Thyroid gland (tissue), 4 donors: Measurements from ENCODE around the gene SVIL.

Experiments used
- CTCF ChIP-seq, 6 experiments: fragments of 200-600 bp in 3 of 6; fragments of 450-650 bp in 3 of 6; sonication (generic) in 3 of 6; IDR thresholded peaks; one replicate each; pipeline ENCODE4 v1.5.1; 2016 to 2019; ENCODE audit warnings: antibody characterized with exemption in 6 of 6, mild to moderate bottlenecking in 2 of 6, inconsistent platforms in 1 of 6, moderate library complexity in 1 of 6
- POLR2A ChIP-seq, 2 donors: fragments of 450-650 bp; IDR thresholded peaks; one replicate each; pipeline ENCODE4 v1.6.1; 2017; ENCODE audit warnings: antibody characterized with exemption in 2 of 2, mild to moderate bottlenecking in 2 of 2, moderate library complexity in 1 of 2

DNA sequence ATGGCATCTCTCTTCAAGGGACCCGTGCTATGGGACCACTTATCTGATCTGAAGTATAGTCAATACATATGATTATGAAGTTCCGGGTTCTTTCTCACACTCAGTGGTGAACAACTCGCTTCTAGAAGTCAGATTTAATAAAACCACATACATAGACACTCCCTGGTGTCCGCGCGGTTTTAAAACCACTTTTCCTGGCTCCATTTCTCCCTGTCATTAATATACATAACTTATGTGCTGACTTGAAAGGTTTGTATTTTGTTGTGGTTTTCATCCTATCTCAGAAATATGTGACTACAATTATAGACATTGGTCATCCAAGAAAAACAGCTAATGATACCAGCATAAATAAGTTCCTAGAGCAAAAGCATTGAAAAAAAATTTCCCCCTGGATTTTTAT is 34.0 kb downstream of the SVIL start:
- TF ChIP-seq CTCF (IDR thresholded peaks at IDR 0.05) (no peak), POLR2A (IDR thresholded peaks at IDR 0.05) (no peak)
